Motor neuron (in vitro differentiated cells): ENCODE data around the gene SLC38A5. TPM values are rescaled to one million over a fixed set of nuclear protein-coding genes. Genes with fewer than 3 reads are reported as not detected.

ENCODE experiments used
- total RNA-seq, 8 experiments: library from RNA; unstranded; fragments of 300-600 nt; gene quantifications; 2 replicates each; pipeline versions ENCODE4 v1.2.3 to v1.2.4, GENCODE V29; 2022

The SLC38A5 gene
- total RNA-seq, 8 experiments from 2014 or later = 0.27 to 169 (median 2.6) TPM

Other genes starting within 250 kb of the SLC38A5 start
- gene SSX1, start 214.9 kb downstream of the SLC38A5 start, total RNA-seq = not detected
- gene SSX3, start 113.6 kb downstream of the SLC38A5 start, total RNA-seq = under 1 TPM in 1 of 8 experiments, not detected in 7; 0.47 TPM
- gene SSX4, start 86.7 kb downstream of the SLC38A5 start, total RNA-seq = under 1 TPM in 1 of 8 experiments, not detected in 7; 0.33 TPM
- under 1 TPM in 1 of 8 experiments, not detected in 7; 0.33 TPM for gene SSX4B, start 58.3 kb downstream of the SLC38A5 start, total RNA-seq
- gene FTSJ1, start 5.9 kb upstream of the SLC38A5 start, total RNA-seq = 10 to 100 TPM; 29.8 to 52.9 (median 43.2) TPM
- 10 to 100 TPM in 6 of 8 experiments, 1 to 10 TPM in 2; 7.7 to 19.5 (median 14.2) TPM for gene PORCN, start 38.7 kb upstream of the SLC38A5 start, total RNA-seq
- 100 to 1,000 TPM in 1 of 8 experiments, 10 to 100 TPM in 7; 28.3 to 121 (median 66.3) TPM for gene EBP, start 51.5 kb upstream of the SLC38A5 start, total RNA-seq
- gene TBC1D25, start 69.5 kb upstream of the SLC38A5 start, total RNA-seq = 10 to 100 TPM in 2 of 8 experiments, 1 to 10 TPM in 6; 4.7 to 11.1 (median 8.3) TPM
- 100 to 1,000 TPM; 116 to 304 (median 185) TPM for gene RBM3, start 104.2 kb upstream of the SLC38A5 start, total RNA-seq
- 10 to 100 TPM; 42.3 to 65.7 (median 51.1) TPM for gene WDR13, start 127.2 kb upstream of the SLC38A5 start, total RNA-seq
- 1 to 10 TPM in 5 of 8 experiments, under 1 TPM in 3; 0.21 to 1.8 (median 1.1) TPM for gene WAS, start 213.5 kb upstream of the SLC38A5 start, total RNA-seq
- 1 to 10 TPM; 1.8 to 9.8 (median 3.0) TPM for gene SUV39H1, start 226.5 kb upstream of the SLC38A5 start, total RNA-seq